GM12878 (cell line): Measurements from ENCODE around the gene SARS1. TPM values are rescaled to one million over a fixed set of nuclear protein-coding genes. Genes with fewer than 3 reads are reported as not detected.

Source experiments
- ATAC-seq: fragments of 200-7000 bp; cut with Tn5 transposase; 3 replicates; pipeline ENCODE4 v1.9.1; 2020; ENCODE audit warnings: mild to moderate bottlenecking, moderate library complexity
- BruUV-seq: library from RNA; stranded (reverse); fragments of 400-500 nt; replicated peaks from 2 replicates; lab custom pipeline; 2021; lab: Mats Ljungman, UMichigan
- CTCF ChIA-PET: fragments of 300-600 bp; sonication (Branson Sonifier 250); formaldehyde crosslinking; extraction: SDS; loops from one replicate; lab custom pipeline; 2021; ENCODE audit warnings: inconsistent platforms; lab: Yijun Ruan, JAX
- POLR2A ChIA-PET: fragments of 350-600 bp; formaldehyde crosslinking; extraction: SDS; loops from one replicate; lab custom pipeline; 2021; ENCODE audit warnings: inconsistent platforms; lab: Charles Lee
- RAD21 ChIA-PET: fragments of 300-600 bp; sonication (Branson Sonifier 250); formaldehyde crosslinking; loops from one replicate; lab custom pipeline; 2023; ENCODE audit warnings: antibody characterized with exemption; ENCODE audit not compliant: unreplicated experiment; lab: Charles Lee
- SMC1A ChIA-PET: fragments of 300-600 bp; sonication (Branson Sonifier 250); formaldehyde crosslinking; loops from one replicate; lab custom pipeline; 2023; ENCODE audit not compliant: unreplicated experiment, uncharacterized antibody; lab: Charles Lee
- DNase-seq: peaks from one replicate; pipeline ENCODE4 v3.0.0-alpha.2; 2011; ENCODE audit warnings: low read depth, low spot score
- FAIRE-seq: peaks from 3 replicates; lab custom pipeline; 2011; peaks lifted over from hg19 to GRCh38; lab: Jason Lieb, UNC
- H2AFZ ChIP-seq: 2 replicates; pipeline ENCODE4 v1.6.0; 2011; ENCODE audit warnings: low read depth, low read length, control low read depth; ENCODE audit not compliant: control insufficient read depth
- H3K27ac ChIP-seq: 2 replicates; pipeline ENCODE4 v1.5.1; 2011; ENCODE audit warnings: control low read depth; ENCODE audit not compliant: control insufficient read depth, insufficient read depth
- H3K27me3 ChIP-seq, 2 experiments: replicated peaks in 1 of 2; 2 replicates each; pipeline versions ENCODE4 v1.6.0 to v1.6.1; 2011; ENCODE audit warnings: low read length in 1 of 2; ENCODE audit not compliant: control insufficient read depth in 2 of 2, insufficient read depth in 2 of 2
- H3K36me3 ChIP-seq, 2 experiments: 2 replicates each; pipeline ENCODE4 v1.5.1; 2011; ENCODE audit warnings: low read length in 1 of 2; ENCODE audit not compliant: control insufficient read depth in 2 of 2, insufficient read depth in 2 of 2
- H3K4me1 ChIP-seq: 2 replicates; pipeline ENCODE4 v1.6.1; 2011; ENCODE audit warnings: mild to moderate bottlenecking, low read length, moderate library complexity, mixed read lengths; ENCODE audit not compliant: control insufficient read depth, insufficient read depth
- H3K4me2 ChIP-seq: 2 replicates; pipeline ENCODE4 v1.6.0; 2011; ENCODE audit warnings: control low read depth; ENCODE audit not compliant: control insufficient read depth, insufficient read depth
- H3K4me3 ChIP-seq: fragments of 200-600 bp; sonication (generic); 2 replicates; pipeline ENCODE4 v1.5.1; 2016
- H3K79me2 ChIP-seq: 2 replicates; pipeline ENCODE4 v1.6.0; 2011; ENCODE audit warnings: low read length; ENCODE audit not compliant: control insufficient read depth, insufficient read depth
- H3K9ac ChIP-seq: 2 replicates; pipeline ENCODE4 v1.8.0; 2011; ENCODE audit warnings: low read length, control low read depth, mixed read lengths; ENCODE audit not compliant: control insufficient read depth, insufficient read depth
- H3K9me3 ChIP-seq: replicated peaks from 3 replicates; pipeline ENCODE4 v1.5.1; 2011; ENCODE audit warnings: mild to moderate bottlenecking, low read length; ENCODE audit not compliant: control insufficient read depth, insufficient read depth
- H4K20me1 ChIP-seq: 2 replicates; pipeline ENCODE4 v1.6.0; 2011; ENCODE audit not compliant: control insufficient read depth, insufficient read depth
- ATF3 ChIP-seq: IDR thresholded peaks from 2 replicates; pipeline ENCODE4 v1.6.1; 2011; ENCODE audit warnings: low read depth, mild to moderate bottlenecking, low read length, moderate library complexity, borderline replicate concordance; ENCODE audit errors: extremely low read depth
- E4F1 ChIP-seq: fragments of 450-650 bp; IDR thresholded peaks from 2 replicates; pipeline ENCODE4 v1.6.1; 2018; ENCODE audit warnings: borderline replicate concordance, mild to moderate bottlenecking; ENCODE audit not compliant: partially characterized antibody
- ESRRA ChIP-seq: IDR thresholded peaks from 2 replicates; pipeline ENCODE4 v1.6.1; 2012; ENCODE audit warnings: mild to moderate bottlenecking, low read length, improper control_type of control experiment
- HDGF ChIP-seq: fragments of 450-650 bp; IDR thresholded peaks from 2 replicates; pipeline ENCODE4 v1.6.1; 2016; ENCODE audit warnings: antibody characterized with exemption
- HSF1 ChIP-seq: fragments of 150-350 bp; IDR thresholded peaks from 2 replicates; pipeline ENCODE4 v1.6.1; 2014; ENCODE audit warnings: mild to moderate bottlenecking, low read depth, low read length
- IKZF2 ChIP-seq, 2 experiments: fragments of 450-650 bp; IDR thresholded peaks; 2 replicates each; pipeline ENCODE4 v1.6.1; 2017; ENCODE audit warnings: mild to moderate bottlenecking in 2 of 2, moderate library complexity in 2 of 2
- IRF3 ChIP-seq: fragments of 450-650 bp; IDR thresholded peaks from 2 replicates; pipeline ENCODE4 v1.6.1; 2014; ENCODE audit warnings: mild to moderate bottlenecking
- JUNB ChIP-seq: IDR thresholded peaks from 2 replicates; pipeline ENCODE4 v1.6.1; 2016; ENCODE audit warnings: antibody characterized with exemption, mild to moderate bottlenecking
- NFIC ChIP-seq: IDR thresholded peaks from 2 replicates; pipeline ENCODE4 v1.6.1; 2012; ENCODE audit warnings: low read depth, mild to moderate bottlenecking, inconsistent platforms, low read length, moderate library complexity
- PAX5 ChIP-seq: IDR thresholded peaks from 2 replicates; pipeline ENCODE4 v1.6.1; 2011; ENCODE audit warnings: low read depth, low read length, borderline replicate concordance
- PKNOX1 ChIP-seq: fragments of 450-650 bp; IDR thresholded peaks from 2 replicates; pipeline ENCODE4 v1.6.1; 2016; ENCODE audit warnings: mild to moderate bottlenecking
- SMAD5 ChIP-seq: IDR thresholded peaks from 2 replicates; pipeline ENCODE4 v1.6.1; 2016; ENCODE audit warnings: antibody characterized with exemption, low read depth
- TCF3 ChIP-seq: IDR thresholded peaks from 2 replicates; pipeline ENCODE4 v1.6.1; 2012; ENCODE audit warnings: low read depth, mild to moderate bottlenecking, low read length, borderline replicate concordance; ENCODE audit not compliant: insufficient read depth
- ZBED1 ChIP-seq: IDR thresholded peaks from 2 replicates; pipeline ENCODE4 v1.6.1; 2016; ENCODE audit warnings: borderline replicate concordance
- ZNF274 ChIP-seq: IDR thresholded peaks from one replicate; pipeline ENCODE4 v1.8.0; 2011; ENCODE audit not compliant: insufficient read length, insufficient read depth
- WGBS: methylation state at CpG from one replicate; pipeline ENCODE4 v1.1.6; 2016; ENCODE audit warnings: low lambda C conversion rate; ENCODE audit not compliant: insufficient replicate concordance, insufficient coverage; ENCODE audit errors: missing lambda C conversion rate; 5-methylcytosine and 5-hydroxymethylcytosine counted together
- in situ Hi-C: fragments of 300-500 bp; cut with MboI; formaldehyde crosslinking; loops from 9 replicates; pipeline ENCODE4 v1.14.3; 2018; ENCODE audit warnings: mixed read lengths
- intact Hi-C: fragments of 100-400 bp; cut with micrococcal nuclease; formaldehyde crosslinking; loops from one replicate; pipeline ENCODE4 v1.14.2; 2022; ENCODE audit not compliant: unreplicated experiment
- polyA plus RNA-seq, 11 experiments: library from polyadenylated mRNA; depleted of rRNA in 4 of 11; unstranded in 6 of 11; stranded (reverse) in 5 of 11; fragments of >200 nt; fragmentation: Nextera tagmentation in 4 of 11; fragmentation: Illumina TruSeq in 1 of 11; extraction: Ambion mirVana in 4 of 11; extraction: Trizol in 1 of 11; gene quantifications; 1 replicate in 1 of 11; 2 replicates in 10 of 11; pipeline versions ENCODE4 v1.2.1 to v1.2.3, GENCODE V29; 2011 to 2016; ENCODE audit warnings: inconsistent platforms in 2 of 11, missing spikeins in 2 of 11, low read depth in 1 of 11
- total RNA-seq, 4 experiments: library from RNA; depleted of rRNA in 3 of 4; stranded (reverse); fragments of >200 nt in 3 of 4; fragmentation: Illumina TruSeq in 1 of 4; extraction: Trizol in 1 of 4; gene quantifications; 2 replicates each; pipeline versions ENCODE4 v1.2.1 to v1.2.3, GENCODE V29; 2013 to 2021

SARS1 gene
- total and polyA plus RNA-seq, 10 of the 15 experiments (the other 5 are each of a cell fraction or from before 2014, with no cell fraction given) = 103 to 202 (median 138) TPM

- in situ Hi-C loops = no loop called here
- Histone ChIP-seq H3K9ac (no peak overlapping the region), H3K4me2 (no peak overlapping the region), H3K36me3 (no peaks in the 10 kb centered on the region), H3K9me3 (no peaks in the 10 kb centered on the region), H3K4me3 (no peak overlapping the region), H3K79me2 (no peaks in the 10 kb centered on the region), H3K4me1 (no peaks in the 10 kb centered on the region; the same call in 1 of the 2 replicates), H3K27ac (no peak overlapping the region)
- ChIA-PET POLR2A (no interaction called here), RAD21 (interaction anchor here (1.6 to 1.9 kb wide), 2 partner anchors 82 to 101 kb away, joined by 4 to 6 read pairs; no protein-coding TSS in a partner anchor), SMC1A (interaction anchor here (1.0 to 1.6 kb wide), 3 partner anchors 21 to 93 kb away, joined by 3 to 5 read pairs (median 3); partner anchors contain the start of gene SARS1)
- intact Hi-C loops = no loop called here
- DNase-seq = no peak
- no peak for TF ChIP-seq ATF3
- no peak for TF ChIP-seq SMAD5
- no peak for TF ChIP-seq IRF3
- TF ChIP-seq ESRRA = no peak
- TF ChIP-seq NFIC = no peak
- TF ChIP-seq JUNB = no peak
- no peak for TF ChIP-seq IKZF2 (IDR thresholded peaks at IDR 0.05)
- TF ChIP-seq HSF1 = no peak
- no peak for TF ChIP-seq ZBED1
- no peak for TF ChIP-seq PAX5
- TF ChIP-seq ZNF274 = no peak
- TF ChIP-seq HDGF = no peak
- no peak for TF ChIP-seq TCF3
- no peak for TF ChIP-seq PKNOX1
- no peak for TF ChIP-seq E4F1
- TF ChIP-seq, all 136 proteins: peak for 0
- BruUV-seq = no TSS peak
- no peaks in the 10 kb centered on the region; a peak in 1 of 4 replicates for H3K27me3 ChIP-seq
- WGBS = 29% methylated on average over 4 of the region's 4 CpGs
- H2AFZ ChIP-seq = no peak overlapping the region
- H4K20me1 ChIP-seq = no peaks in the 10 kb centered on the region
- CTCF ChIA-PET = interaction anchor here (0.7 to 2.6 kb wide), 14 partner anchors 8 to 364 kb away, joined by 3 to 15 read pairs (median 5); partner anchors contain the start of gene ATXN7L2
- no peak for ATAC-seq
- no peak for FAIRE-seq
These were observed 21.3 kb upstream of the SARS1 start for GRCh38 chr1:109192433-109192832.
